ENCODE results near the gene CEP290. TPM values are rescaled to one million over a fixed set of nuclear protein-coding genes. Genes with fewer than 3 reads are reported as not detected.

CEP290 gene
- total RNA-seq, 1 donor from 2014 or later = 28.5 TPM

DNA sequence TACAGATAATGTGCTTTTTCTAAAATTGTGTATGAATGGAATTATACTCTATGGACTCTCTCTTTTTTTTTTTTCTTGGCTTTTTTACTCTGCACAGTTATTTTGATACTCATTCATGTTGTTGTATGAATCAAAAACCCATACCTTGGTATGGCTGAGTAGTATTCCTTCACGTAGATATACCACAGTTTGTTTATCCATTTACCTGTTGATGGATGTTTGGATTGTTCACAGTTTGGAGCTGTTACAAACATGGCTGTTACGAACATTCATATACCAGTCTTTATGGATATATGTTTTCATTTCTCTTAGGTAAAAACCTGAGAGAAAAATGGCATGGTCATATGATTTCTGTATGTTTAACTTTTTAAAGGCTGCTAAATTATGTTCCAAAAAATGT lies 43.4 kb upstream of the CEP290 start:
- peaks cover 4% of the 10 kb centered on the region for H3K9me3 Mint-ChIP-seq
- H3K27me3 Mint-ChIP-seq = no peaks in the 10 kb centered on the region
- TF ChIP-seq, protein P1, sequence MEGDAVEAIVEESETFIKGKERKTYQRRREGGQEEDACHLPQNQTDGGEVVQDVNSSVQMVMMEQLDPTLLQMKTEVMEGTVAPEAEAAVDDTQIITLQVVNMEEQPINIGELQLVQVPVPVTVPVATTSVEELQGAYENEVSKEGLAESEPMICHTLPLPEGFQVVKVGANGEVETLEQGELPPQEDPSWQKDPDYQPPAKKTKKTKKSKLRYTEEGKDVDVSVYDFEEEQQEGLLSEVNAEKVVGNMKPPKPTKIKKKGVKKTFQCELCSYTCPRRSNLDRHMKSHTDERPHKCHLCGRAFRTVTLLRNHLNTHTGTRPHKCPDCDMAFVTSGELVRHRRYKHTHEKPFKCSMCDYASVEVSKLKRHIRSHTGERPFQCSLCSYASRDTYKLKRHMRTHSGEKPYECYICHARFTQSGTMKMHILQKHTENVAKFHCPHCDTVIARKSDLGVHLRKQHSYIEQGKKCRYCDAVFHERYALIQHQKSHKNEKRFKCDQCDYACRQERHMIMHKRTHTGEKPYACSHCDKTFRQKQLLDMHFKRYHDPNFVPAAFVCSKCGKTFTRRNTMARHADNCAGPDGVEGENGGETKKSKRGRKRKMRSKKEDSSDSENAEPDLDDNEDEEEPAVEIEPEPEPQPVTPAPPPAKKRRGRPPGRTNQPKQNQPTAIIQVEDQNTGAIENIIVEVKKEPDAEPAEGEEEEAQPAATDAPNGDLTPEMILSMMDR (conservative IDR thresholded peaks at IDR 0.05) = no peak
- no peak overlapping the region for H3K4me3 Mint-ChIP-seq
- no peak overlapping the region for H3K27ac Mint-ChIP-seq
- no peaks in the 10 kb centered on the region for H3K4me1 Mint-ChIP-seq (ENCODE audit: unreplicated experiment)
- DNase-seq (ENCODE audit: extremely low spot score, unreplicated experiment) = no peak
- H3K36me3 Mint-ChIP-seq = peaks cover 50% of the 10 kb centered on the region

DNA sequence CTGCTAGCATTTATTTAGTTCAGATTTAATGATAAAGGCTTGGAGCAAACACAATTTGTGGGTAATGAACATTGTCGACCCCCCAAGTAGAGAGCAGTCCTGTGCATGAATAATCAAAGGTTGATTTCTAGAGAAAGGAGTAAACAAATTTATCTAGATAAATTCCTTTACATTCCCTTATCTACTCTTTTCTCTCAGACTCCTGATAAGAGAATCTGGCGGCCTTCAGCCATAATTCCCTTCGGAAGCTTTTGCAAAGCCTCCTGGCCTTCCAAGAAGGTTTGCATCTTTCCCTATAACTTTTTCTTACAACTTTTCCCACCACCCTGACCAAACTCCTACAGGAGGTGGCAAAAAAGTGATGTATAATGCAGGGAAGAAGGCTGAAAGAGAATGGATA lies 42.3 kb upstream of the CEP290 start:
- H3K9me3 Mint-ChIP-seq = peaks cover 4% of the 10 kb centered on the region
- no peak overlapping the region for H3K27ac Mint-ChIP-seq
- DNase-seq (ENCODE audit: extremely low spot score, unreplicated experiment) = no peak
- TF ChIP-seq, protein P1 (conservative IDR thresholded peaks at IDR 0.05) = no peak
- H3K4me1 Mint-ChIP-seq (ENCODE audit: unreplicated experiment) = peaks cover 8% of the 10 kb centered on the region
- no peaks in the 10 kb centered on the region for H3K27me3 Mint-ChIP-seq
- H3K4me3 Mint-ChIP-seq = no peak overlapping the region
- peaks cover 60% of the 10 kb centered on the region for H3K36me3 Mint-ChIP-seq

DNA sequence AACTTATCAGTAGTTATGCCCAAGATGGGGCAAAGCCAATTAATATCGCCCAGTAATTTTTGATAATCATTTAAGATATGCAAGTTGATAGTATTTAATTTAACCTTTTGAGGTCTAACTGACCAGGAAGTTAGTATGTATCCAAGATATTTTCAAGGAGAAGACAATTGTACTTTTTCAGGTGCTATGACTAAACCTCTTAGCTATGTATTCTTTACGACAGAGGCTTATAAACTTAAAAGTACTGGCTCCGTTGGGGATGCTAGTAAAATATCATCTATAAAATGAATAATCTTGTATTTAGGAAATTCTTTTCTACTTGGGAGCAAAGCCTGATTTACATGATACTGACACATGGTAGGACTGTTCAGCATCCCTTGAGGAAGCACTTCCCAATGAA lies 40.5 kb upstream of the CEP290 start:
- DNase-seq (ENCODE audit: extremely low spot score, unreplicated experiment) = no peak
- Mint-ChIP-seq H3K9me3 (peaks cover 4% of the 10 kb centered on the region), H3K4me1 (ENCODE audit: unreplicated experiment) (peaks cover 8% of the 10 kb centered on the region), H3K4me3 (no peak overlapping the region), H3K36me3 (peaks cover 63% of the 10 kb centered on the region), H3K27ac (no peak overlapping the region), H3K27me3 (no peaks in the 10 kb centered on the region)
- TF ChIP-seq, protein P1 (conservative IDR thresholded peaks at IDR 0.05) = no peak

DNA sequence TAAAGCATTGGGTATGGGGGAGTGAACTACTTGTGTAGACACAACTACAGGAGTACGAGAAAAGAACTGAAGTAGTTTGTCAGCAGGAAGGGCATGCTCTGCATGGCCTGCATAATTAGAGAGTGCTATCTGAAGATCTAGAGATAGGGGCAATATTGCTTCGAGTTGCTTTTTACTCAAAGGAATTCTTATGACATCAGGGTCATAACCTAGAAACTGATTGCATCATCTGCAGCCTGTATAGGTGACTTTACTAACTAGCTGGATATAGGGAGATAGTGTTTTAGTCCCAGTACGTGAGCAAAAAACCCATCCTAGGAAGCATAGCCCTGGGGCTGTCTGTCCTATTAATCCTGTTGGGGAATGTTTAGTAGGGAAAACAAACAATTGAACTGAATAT lies 40.0 kb upstream of the CEP290 start:
- TF ChIP-seq, protein P1 (conservative IDR thresholded peaks at IDR 0.05) = no peak
- Mint-ChIP-seq H3K4me3 (no peak overlapping the region), H3K36me3 (peaks cover 64% of the 10 kb centered on the region), H3K4me1 (ENCODE audit: unreplicated experiment) (peaks cover 8% of the 10 kb centered on the region), H3K27me3 (no peaks in the 10 kb centered on the region), H3K9me3 (peaks cover 4% of the 10 kb centered on the region), H3K27ac (no peak overlapping the region)
- DNase-seq (ENCODE audit: extremely low spot score, unreplicated experiment) = no peak

DNA sequence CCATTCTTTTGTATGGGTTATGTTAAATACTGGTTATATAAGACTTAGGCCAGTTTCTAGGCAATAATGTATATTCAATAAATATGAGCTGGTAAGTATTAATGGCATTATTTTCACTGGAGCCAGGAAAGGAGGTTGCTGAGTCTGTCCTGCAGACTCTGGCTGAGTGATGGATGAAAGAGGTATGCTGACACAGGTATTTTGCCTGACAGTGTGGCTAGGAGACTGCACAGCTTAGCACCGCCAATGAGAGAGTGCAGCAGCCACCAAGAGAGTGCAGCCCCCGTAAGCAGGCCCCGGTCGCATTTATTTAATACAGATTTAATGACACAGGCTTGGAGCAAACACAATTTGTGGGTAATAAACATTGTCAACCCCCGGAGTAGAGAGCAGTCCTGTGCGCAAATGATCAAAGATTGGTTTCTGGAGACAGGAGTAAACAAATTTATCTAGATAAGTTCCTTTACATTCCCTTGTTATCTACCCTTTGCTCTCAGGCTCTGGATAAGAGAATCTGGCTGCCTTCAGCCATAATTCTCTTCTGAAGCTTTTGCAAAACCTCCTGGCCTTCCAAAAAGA lies 37.6 kb upstream of the CEP290 start:
- no peak overlapping the region for H3K27ac Mint-ChIP-seq
- TF ChIP-seq, protein P1 (conservative IDR thresholded peaks at IDR 0.05) = no peak
- DNase-seq (ENCODE audit: extremely low spot score, unreplicated experiment) = no peak
- H3K27me3 Mint-ChIP-seq = no peaks in the 10 kb centered on the region
- H3K36me3 Mint-ChIP-seq = peaks cover 64% of the 10 kb centered on the region
- peaks cover 8% of the 10 kb centered on the region for H3K4me1 Mint-ChIP-seq (ENCODE audit: unreplicated experiment)
- H3K9me3 Mint-ChIP-seq = peaks cover 4% of the 10 kb centered on the region
- H3K4me3 Mint-ChIP-seq = no peak overlapping the region

DNA sequence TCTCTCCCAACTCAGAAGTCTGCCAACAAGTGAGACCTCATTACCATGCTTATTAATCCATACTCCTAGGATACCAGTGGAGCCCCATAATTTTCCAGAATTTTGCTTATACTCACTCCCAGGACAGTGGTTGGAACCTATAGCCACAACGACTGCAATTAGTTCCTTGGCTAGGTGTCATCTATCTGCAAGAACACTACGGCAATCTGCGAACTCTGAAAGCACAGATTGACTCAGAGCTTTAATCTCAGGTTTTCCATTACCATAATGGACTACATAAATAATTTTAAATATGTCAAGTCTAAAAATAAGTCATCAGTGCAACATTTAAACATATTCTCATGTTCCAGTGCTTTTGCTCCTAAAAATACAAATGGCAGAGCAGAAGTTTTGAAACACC lies 33.7 kb upstream of the CEP290 start:
- Mint-ChIP-seq H3K4me3 (no peak overlapping the region), H3K36me3 (peaks cover 50% of the 10 kb centered on the region), H3K27ac (no peak overlapping the region)

More for the DNA sequence above, 33.7 kb upstream of the CEP290 start:
- DNase-seq (ENCODE audit: extremely low spot score, unreplicated experiment) = no peak
- TF ChIP-seq, protein P1 (conservative IDR thresholded peaks at IDR 0.05) = no peak
- H3K27me3 Mint-ChIP-seq = no peaks in the 10 kb centered on the region
- peaks cover 8% of the 10 kb centered on the region for H3K4me1 Mint-ChIP-seq (ENCODE audit: unreplicated experiment)
- H3K9me3 Mint-ChIP-seq = no peaks in the 10 kb centered on the region
